Germinal center (tissue), 1 donor: ENCODE measurements around the gene SUPT3H.

Source experiments
- DNase-seq: peaks from one replicate; pipeline ENCODE4 v3.0.0; 2012; ENCODE audit warnings: mixed read lengths, low spot score

Gene SUPT3H

GRCh38 chr6:45000833-45001232 lies 376.9 kb downstream of the SUPT3H start:
- DNase-seq: no peak

- no peak for DNase-seq
Observed at GRCh38 chr6:44999066-44999465, 378.7 kb downstream of the SUPT3H start.

- DNase-seq: no peak
Observed at GRCh38 chr6:44995486-44996132, 382.1 kb downstream of the SUPT3H start.

GRCh38 chr6:44989391-44989790 lies 388.3 kb downstream of the SUPT3H start:
- DNase-seq: no peak

GRCh38 chr6:44985006-44985405 lies 392.7 kb downstream of the SUPT3H start:
- DNase-seq: no peak

GRCh38 chr6:44983467-44984365 lies 394.0 kb downstream of the SUPT3H start:
- no peak for DNase-seq

- no peak for DNase-seq
Observed at GRCh38 chr6:44980841-44981240, 396.9 kb downstream of the SUPT3H start.

GRCh38 chr6:44976677-44977641 lies 400.8 kb downstream of the SUPT3H start:
- DNase-seq: no peak

- DNase-seq: no peak
Observed at GRCh38 chr6:44974511-44974910, 403.2 kb downstream of the SUPT3H start.

GRCh38 chr6:44972709-44973108 lies 405.0 kb downstream of the SUPT3H start:
- DNase-seq: no peak

GRCh38 chr6:44969446-44970185 lies 408.1 kb downstream of the SUPT3H start:
- no peak for DNase-seq

- DNase-seq: no peak
Observed at GRCh38 chr6:44967481-44967880, 410.3 kb downstream of the SUPT3H start.

GRCh38 chr6:44966449-44967092 lies 411.2 kb downstream of the SUPT3H start:
- DNase-seq: no peak

- DNase-seq: no peak
Observed at GRCh38 chr6:44965708-44966107, 412.0 kb downstream of the SUPT3H start.

- no peak for DNase-seq
Observed at GRCh38 chr6:44960898-44961297, 416.8 kb downstream of the SUPT3H start.

GRCh38 chr6:44959651-44960050 lies 418.1 kb downstream of the SUPT3H start:
- no peak for DNase-seq

GRCh38 chr6:44957156-44957555 lies 420.6 kb downstream of the SUPT3H start:
- DNase-seq: no peak

- no peak for DNase-seq
Observed at GRCh38 chr6:44956396-44956795, 421.3 kb downstream of the SUPT3H start.

GRCh38 chr6:44955145-44955544 lies 422.6 kb downstream of the SUPT3H start:
- no peak for DNase-seq

- DNase-seq: no peak
Observed at GRCh38 chr6:44954281-44954680, 423.5 kb downstream of the SUPT3H start.

- DNase-seq: no peak
Observed at GRCh38 chr6:44951253-44951747, 426.4 kb downstream of the SUPT3H start.
